IMR-90 (cell line): ENCODE results near the gene MXRA8. TPM values are rescaled to one million over a fixed set of nuclear protein-coding genes. Genes with fewer than 3 reads are reported as not detected.

Experiments
- ATAC-seq: fragments of 200-7000 bp; cut with Tn5 transposase; 2 replicates; pipeline ENCODE4 v1.9.1; 2020; ENCODE audit warnings: low read depth, mild to moderate bottlenecking, moderate library complexity
- BruUV-seq: library from RNA; stranded (reverse); fragments of 400-500 nt; replicated peaks from 2 replicates; lab custom pipeline; 2021; lab: Mats Ljungman, UMichigan
- CTCF ChIA-PET: fragments of 300-600 bp; formaldehyde crosslinking; extraction: SDS; loops from one replicate; lab custom pipeline; 2021; ENCODE audit warnings: antibody characterized with exemption; lab: Yijun Ruan, JAX
- POLR2A ChIA-PET: fragments of 300-600 bp; sonication (Branson Sonifier 250); formaldehyde crosslinking; loops from one replicate; lab custom pipeline; 2022; ENCODE audit warnings: antibody characterized with exemption; ENCODE audit not compliant: unreplicated experiment; lab: Charles Lee
- DNase-seq: peaks from one replicate; pipeline ENCODE4 v3.0.0; 2013
- H2AFZ ChIP-seq: replicated peaks from 2 replicates; pipeline ENCODE3; 2013; ENCODE audit warnings: low read length, mild to moderate bottlenecking; ENCODE audit not compliant: poor library complexity
- H2AK5ac ChIP-seq: 2 replicates; pipeline ENCODE4 v1.6.1; 2013; ENCODE audit warnings: low read depth, low read length, inconsistent platforms
- H2AK9ac ChIP-seq: replicated peaks from 2 replicates; pipeline ENCODE3; 2013; ENCODE audit warnings: mild to moderate bottlenecking, low read depth, low read length, moderate library complexity; ENCODE audit not compliant: poor library complexity
- H2BK120ac ChIP-seq: 2 replicates; pipeline ENCODE4 v1.6.1; 2013; ENCODE audit warnings: low read depth, low read length, inconsistent platforms
- H2BK15ac ChIP-seq: 3 replicates; pipeline ENCODE4 v1.6.1; 2013; ENCODE audit warnings: low read depth, low read length, inconsistent platforms
- H2BK20ac ChIP-seq: 2 replicates; pipeline ENCODE4 v1.6.1; 2013; ENCODE audit warnings: low read depth, mild to moderate bottlenecking, inconsistent platforms, low read length, moderate library complexity
- H2BK5ac ChIP-seq: 2 replicates; pipeline ENCODE4 v1.6.1; 2013; ENCODE audit warnings: mild to moderate bottlenecking, low read depth, low read length, inconsistent platforms; ENCODE audit not compliant: poor library complexity, severe bottlenecking
- H3K14ac ChIP-seq: replicated peaks from 2 replicates; pipeline ENCODE4 v1.6.1; 2013; ENCODE audit warnings: low read depth, low read length, inconsistent platforms
- H3K18ac ChIP-seq: 2 replicates; pipeline ENCODE4 v1.6.1; 2013; ENCODE audit warnings: low read depth, low read length, control low read depth
- H3K23ac ChIP-seq: 2 replicates; pipeline ENCODE4 v1.6.1; 2013; ENCODE audit warnings: low read depth, low read length, inconsistent platforms
- H3K27ac ChIP-seq: 2 replicates; pipeline ENCODE4 v1.5.1; 2013; ENCODE audit warnings: mild to moderate bottlenecking, control low read depth, low read length; ENCODE audit not compliant: insufficient read depth
- H3K27me3 ChIP-seq: 2 replicates; pipeline ENCODE4 v1.6.1; 2013; ENCODE audit warnings: low read length; ENCODE audit not compliant: control insufficient read depth, insufficient read depth
- H3K36me3 ChIP-seq: 2 replicates; pipeline ENCODE4 v1.6.1; 2013; ENCODE audit warnings: low read length, mixed read lengths; ENCODE audit not compliant: control insufficient read depth, insufficient read depth
- H3K4ac ChIP-seq: 2 replicates; pipeline ENCODE4 v1.6.1; 2013; ENCODE audit warnings: low read depth, low read length, inconsistent platforms
- H3K4me1 ChIP-seq: 2 replicates; pipeline ENCODE4 v1.6.1; 2013; ENCODE audit warnings: low read length, mixed read lengths; ENCODE audit not compliant: control insufficient read depth, insufficient read depth
- H3K4me2 ChIP-seq: 2 replicates; pipeline ENCODE4 v1.6.1; 2013; ENCODE audit warnings: low read depth, mild to moderate bottlenecking, control low read depth, low read length, moderate library complexity
- H3K4me3 ChIP-seq: 2 replicates; pipeline ENCODE4 v1.5.1; 2013; ENCODE audit warnings: low read depth, mild to moderate bottlenecking, control low read depth, low read length, moderate library complexity; ENCODE audit not compliant: insufficient read depth
- H3K56ac ChIP-seq: 2 replicates; pipeline ENCODE4 v1.6.1; 2013; ENCODE audit warnings: low read length, inconsistent platforms; ENCODE audit not compliant: insufficient read depth; ENCODE audit errors: extremely low read depth
- H3K79me1 ChIP-seq, 2 experiments: 2 replicates each; pipeline ENCODE4 v1.6.1; 2013; ENCODE audit warnings: low read length in 2 of 2, inconsistent platforms in 1 of 2, low read depth in 1 of 2
- H3K9ac ChIP-seq: 2 replicates; pipeline ENCODE4 v1.6.1; 2013; ENCODE audit warnings: low read depth, low read length, control low read depth
- H3K9me1 ChIP-seq: 2 replicates; pipeline ENCODE4 v1.6.1; 2013; ENCODE audit warnings: low read length, inconsistent platforms; ENCODE audit not compliant: insufficient read depth
- H3K9me3 ChIP-seq: 2 replicates; pipeline ENCODE4 v1.6.1; 2013; ENCODE audit warnings: low read length; ENCODE audit not compliant: control insufficient read depth, insufficient read depth
- H4K20me1 ChIP-seq: 2 replicates; pipeline ENCODE4 v1.6.1; 2013; ENCODE audit warnings: low read length, inconsistent platforms; ENCODE audit not compliant: insufficient read depth
- H4K5ac ChIP-seq: 2 replicates; pipeline ENCODE4 v1.6.1; 2013; ENCODE audit warnings: mild to moderate bottlenecking, low read depth, low read length, control low read depth
- H4K8ac ChIP-seq, 2 experiments: 2 replicates each; pipeline ENCODE4 v1.6.1; 2013; ENCODE audit warnings: low read depth in 2 of 2, low read length in 2 of 2, control low read depth in 1 of 2, inconsistent platforms in 1 of 2
- H4K91ac ChIP-seq: 2 replicates; pipeline ENCODE4 v1.6.1; 2013; ENCODE audit warnings: low read depth, low read length, inconsistent platforms; ENCODE audit not compliant: insufficient read depth
- BHLHE40 ChIP-seq: fragments of 150-350 bp; IDR thresholded peaks from 2 replicates; pipeline ENCODE4 v1.6.1; 2016; ENCODE audit warnings: mild to moderate bottlenecking, low read depth, low read length
- CEBPB ChIP-seq: IDR thresholded peaks from 2 replicates; pipeline ENCODE4 v1.6.1; 2012; ENCODE audit warnings: low read depth, low read length, improper control_type of control experiment
- CHD1 ChIP-seq: IDR thresholded peaks from 2 replicates; pipeline ENCODE4 v1.6.1; 2012; ENCODE audit warnings: low read depth, low read length, improper control_type of control experiment
- CTCF ChIP-seq: conservative IDR thresholded peaks from 2 replicates; pipeline ENCODE4 v1.5.1; 2012; ENCODE audit warnings: mild to moderate bottlenecking, low read depth, low read length, improper control_type of control experiment
- ELK1 ChIP-seq: fragments of 150-350 bp; IDR thresholded peaks from 2 replicates; pipeline ENCODE4 v1.6.1; 2016; ENCODE audit warnings: low read depth, mild to moderate bottlenecking, low read length, moderate library complexity, borderline replicate concordance
- MAFK ChIP-seq: IDR thresholded peaks from 2 replicates; pipeline ENCODE4 v1.6.1; 2012; ENCODE audit warnings: low read depth, low read length, improper control_type of control experiment
- MAZ ChIP-seq: IDR thresholded peaks from 2 replicates; pipeline ENCODE4 v1.6.1; 2012; ENCODE audit warnings: low read depth, mild to moderate bottlenecking, low read length, improper control_type of control experiment, moderate library complexity, borderline replicate concordance
- MXI1 ChIP-seq: IDR thresholded peaks from 2 replicates; pipeline ENCODE4 v1.6.1; 2012; ENCODE audit warnings: low read depth, mild to moderate bottlenecking, low read length, moderate library complexity, borderline replicate concordance
- NFE2L2 ChIP-seq: fragments of 150-350 bp; IDR thresholded peaks from 2 replicates; pipeline ENCODE4 v1.6.1; 2016; ENCODE audit warnings: low read depth, mild to moderate bottlenecking, low read length
- POLR2A ChIP-seq: IDR thresholded peaks from 2 replicates; pipeline ENCODE4 v1.6.1; 2012; ENCODE audit warnings: mild to moderate bottlenecking, low read depth, low read length
- RAD21 ChIP-seq: IDR thresholded peaks from 2 replicates; pipeline ENCODE4 v1.6.1; 2012; ENCODE audit warnings: low read length, improper control_type of control experiment
- RCOR1 ChIP-seq: IDR thresholded peaks from 2 replicates; pipeline ENCODE4 v1.6.1; 2012; ENCODE audit warnings: mild to moderate bottlenecking, low read length, improper control_type of control experiment; ENCODE audit not compliant: insufficient replicate concordance
- RFX5 ChIP-seq: IDR thresholded peaks from 2 replicates; pipeline ENCODE4 v1.8.0; 2012; ENCODE audit warnings: low read depth, mild to moderate bottlenecking, low read length, moderate library complexity
- SMC3 ChIP-seq: fragments of 150-350 bp; IDR thresholded peaks from 2 replicates; pipeline ENCODE4 v1.6.1; 2016; ENCODE audit warnings: low read depth, mild to moderate bottlenecking, antibody characterized with exemption, low read length, moderate library complexity
- USF2 ChIP-seq: fragments of 150-350 bp; IDR thresholded peaks from 2 replicates; pipeline ENCODE4 v1.6.1; 2017; ENCODE audit warnings: mild to moderate bottlenecking, antibody characterized with exemption, low read length, low read depth
- WGBS, 2 experiments: methylation state at CpG; one replicate each; pipeline versions ENCODE4 v1.1.5 to v1.1.7; 2013; ENCODE audit warnings: missing lambda C conversion rate in 2 of 2; ENCODE audit not compliant: insufficient read length in 1 of 2; ENCODE audit errors: extremely low coverage in 2 of 2; 5-methylcytosine and 5-hydroxymethylcytosine counted together
- dilution Hi-C: fragments of 300-500 bp; cut with HindIII; formaldehyde crosslinking; loops from one replicate; pipeline ENCODE4 v1.14.3; 2018; ENCODE audit warnings: low sequenced_read_pairs; ENCODE audit not compliant: unreplicated experiment
- in situ Hi-C: fragments of 300-500 bp; cut with MboI; formaldehyde crosslinking; loops from 3 replicates; pipeline ENCODE4 v1.14.3; 2019; ENCODE audit warnings: low sequenced_read_pairs, inconsistent platforms, mixed read lengths
- intact Hi-C: fragments of 100-400 bp; cut with micrococcal nuclease; formaldehyde crosslinking; loops from 2 replicates; pipeline ENCODE4 v1.10.0; 2022
- polyA plus RNA-seq, 3 experiments: library from polyadenylated mRNA; depleted of rRNA; stranded (reverse); fragments of >200 nt; gene quantifications; 2 replicates each; pipeline ENCODE4 v1.2.3, GENCODE V29; 2012; ENCODE audit warnings: low replicate concordance in 1 of 3
- total RNA-seq: library from RNA; depleted of rRNA; stranded (reverse); fragments of >200 nt; gene quantifications from 2 replicates; pipeline ENCODE4 v1.2.3, GENCODE V29; 2012

The MXRA8 gene
- total and polyA plus RNA-seq, 2 of the 4 experiments (the other 2 are of a cell fraction), result 92.5 to 469 TPM

GRCh38 chr1:1353389-1354151 lies 4.8 kb downstream of the MXRA8 start:
- Histone ChIP-seq H2AK9ac (no peak overlapping the region), H3K9me3 (no peaks in the 10 kb centered on the region), H3K56ac (no peak overlapping the region), H2AFZ (peak overlapping the region; percentile 24), H3K9me1 (no peaks in the 10 kb centered on the region), H2AK5ac (no peak overlapping the region; the same call in 1 of the 2 replicates), H2BK15ac (no peak overlapping the region), H4K20me1 (peaks cover 55% of the 10 kb centered on the region), H3K27me3 (no peaks in the 10 kb centered on the region), H3K79me1 (peaks cover 8 to 24% of the 10 kb centered on the region in 2 experiments; a peak in 3 of 4 replicates), H2BK5ac (no peak overlapping the region), H2BK20ac (no peak overlapping the region), H4K5ac (no peak overlapping the region), H2BK120ac (no peak overlapping the region), H3K36me3 (peaks cover 39% of the 10 kb centered on the region), H3K4me2 (no peak overlapping the region; the same call in 1 of the 2 replicates), H3K4me3 (no peak overlapping the region), H3K9ac (no peak overlapping the region), H4K91ac (no peak overlapping the region), H3K14ac (no peak overlapping the region), H4K8ac (no peak overlapping the region), H3K4ac (no peak overlapping the region), H3K23ac (no peak overlapping the region), H3K18ac (no peak overlapping the region), H3K4me1 (peaks cover 22% of the 10 kb centered on the region), H3K27ac (peak overlapping the region; percentile 21; the same call in 1 of the 2 replicates)
- POLR2A ChIA-PET, result no interaction called here
- no peak for DNase-seq
- intact Hi-C loops (no loop called here), in situ Hi-C loops (no loop called here), dilution Hi-C loops (no loop called here)
- no TSS peak for BruUV-seq
- CTCF ChIA-PET, result no interaction called here
- no peak for ATAC-seq
- WGBS, 2 experiments, result 68% methylated on average over 4 of the region's 28 CpGs; no CpG with 5 or more reads in 1 of the 2 experiments
- TF ChIP-seq NFE2L2, result no peak
- TF ChIP-seq ELK1, result no peak
- no peak for TF ChIP-seq SMC3
- no peak for TF ChIP-seq CTCF
- TF ChIP-seq USF2, result no peak
- TF ChIP-seq MXI1, result no peak
- TF ChIP-seq MAZ, result no peak
- no peak for TF ChIP-seq RFX5
- no peak for TF ChIP-seq RAD21
- TF ChIP-seq CHD1, result no peak
- no peak for TF ChIP-seq CEBPB
- TF ChIP-seq RCOR1, result no peak
- no peak for TF ChIP-seq BHLHE40
- TF ChIP-seq POLR2A, result no peak
- TF ChIP-seq MAFK, result no peak
